Spleen (tissue), 11 donors: ENCODE results near the gene PARP6. TPM values are rescaled to one million over a fixed set of nuclear protein-coding genes. Genes with fewer than 3 reads are reported as not detected.

Experiments used
- DNase-seq: peaks from one replicate; pipeline ENCODE4 v3.0.0-alpha.2; 2020
- H3K27ac ChIP-seq, 8 donors: fragments of 200-600 bp; sonication (generic) in 7 of 8; 1 replicate in 4 of 8; 2 replicates in 4 of 8; pipeline versions ENCODE4 v1.5.0 to v1.8.0; 2016 to 2021; ENCODE audit warnings: inconsistent platforms in 4 of 8, mild to moderate bottlenecking in 4 of 8, moderate library complexity in 1 of 8
- H3K27me3 ChIP-seq, 7 donors: fragments of 200-600 bp; sonication (generic) in 6 of 7; replicated peaks in 1 of 7; 1 replicate in 4 of 7; 2 replicates in 3 of 7; pipeline versions ENCODE4 v1.5.0 to v1.8.0; 2016 to 2021; ENCODE audit warnings: inconsistent platforms in 3 of 7, mild to moderate bottlenecking in 1 of 7
- H3K36me3 ChIP-seq, 6 donors: fragments of 200-600 bp; sonication (generic) in 5 of 6; 1 replicate in 4 of 6; 2 replicates in 2 of 6; pipeline versions ENCODE4 v1.5.0 to v1.8.0; 2016 to 2021; ENCODE audit warnings: inconsistent platforms in 2 of 6
- H3K4me1 ChIP-seq, 6 donors: fragments of 200-600 bp; sonication (generic) in 5 of 6; 1 replicate in 3 of 6; 2 replicates in 3 of 6; pipeline versions ENCODE4 v1.5.0 to v1.8.0; 2016 to 2021; ENCODE audit warnings: inconsistent platforms in 3 of 6
- H3K4me3 ChIP-seq, 8 donors: fragments of 200-600 bp; sonication (generic) in 7 of 8; 1 replicate in 4 of 8; 2 replicates in 4 of 8; pipeline versions ENCODE4 v1.5.0 to v1.8.0; 2016 to 2021; ENCODE audit warnings: inconsistent platforms in 4 of 8, mild to moderate bottlenecking in 4 of 8, moderate library complexity in 2 of 8
- H3K9me3 ChIP-seq, 8 donors: fragments of 200-600 bp; sonication (generic) in 7 of 8; 1 replicate in 4 of 8; 2 replicates in 4 of 8; pipeline versions ENCODE4 v1.5.0 to v1.8.0; 2016 to 2021; ENCODE audit warnings: inconsistent platforms in 4 of 8
- CTCF ChIP-seq, 11 experiments: fragments of 200-600 bp in 7 of 11; fragments of 450-650 bp in 4 of 11; sonication (generic) in 4 of 11; IDR thresholded peaks in 8 of 11; conservative IDR thresholded peaks in 3 of 11; 1 replicate in 7 of 11; 2 replicates in 4 of 11; pipeline versions ENCODE4 v1.4.0 to v1.8.0; 2016 to 2021; ENCODE audit warnings: antibody characterized with exemption in 11 of 11, inconsistent platforms in 4 of 11, mild to moderate bottlenecking in 1 of 11
- POLR2A ChIP-seq, 3 donors: fragments of 450-650 bp; IDR thresholded peaks; one replicate each; pipeline ENCODE4 v1.5.1; 2017; ENCODE audit warnings: antibody characterized with exemption in 3 of 3, mild to moderate bottlenecking in 1 of 3
- POLR2AphosphoS5 ChIP-seq, 3 donors: sonication (generic); formaldehyde crosslinking; IDR thresholded peaks; one replicate each; pipeline ENCODE4 v1.5.1; 2017; ENCODE audit warnings: antibody characterized with exemption in 3 of 3
- WGBS, 5 donors: extraction: QIAGEN DNeasy Blood & Tissue Kit in 3 of 5; methylation state at CpG; one replicate each; pipeline versions ENCODE4 v1.1.5 to v1.1.7; 2013 to 2018; 5-methylcytosine and 5-hydroxymethylcytosine counted together
- intact Hi-C: fragments of 100-400 bp; cut with DNase I; formaldehyde crosslinking; loops from one replicate; pipeline ENCODE4 v1.15.0; 2023; ENCODE audit warnings: low total_unique reads
- polyA plus RNA-seq, 3 donors: library from polyadenylated mRNA; stranded (reverse); fragments of 200-250 nt; gene quantifications; one replicate each; pipeline ENCODE4 v1.2.1, GENCODE V29; 2013
- total RNA-seq, 7 donors: library from RNA; depleted of rRNA in 3 of 7; stranded (reverse); fragments of >200 nt in 3 of 7; fragmentation: NEBNext Ultra II Directional in 4 of 7; extraction: Animal tissue kit (Norgen Biotek cat#: 25700) in 4 of 7; gene quantifications; one replicate each; pipeline versions ENCODE4 v1.1.0 to v1.2.1, GENCODE V29; 2016 to 2021
- donor health status: healthy with polysubstance abuse.
- donor health status: DM: no; HTN: no; CAD: no; lungs with moderate emphysema.
- donor health status: DM: no; HTN: no; CAD: no.
- donor health status: Bipolar disorder and iron deficiency.
- donor health status: healthy.
- donor health status: DM: no; HTN: no; CAD: no.
- donor health status: DM: yes; HTN: yes; CAD: no.

PARP6 gene
- total and polyA plus RNA-seq, 10 donors, result 43.9 to 99.5 (median 69.1) TPM

GRCh38 chr15:72237029-72237852 lies 35.1 kb downstream of the PARP6 start:
- TF ChIP-seq POLR2AphosphoS5 (IDR thresholded peaks at IDR 0.05) (peak in 1 of 3 donors; percentile 65), POLR2A (IDR thresholded peaks at IDR 0.05) (no peak)
- Histone ChIP-seq H3K27ac (peak overlapping the region in 5 of 8 donors; percentile 11 to 82 (median 61)), H3K4me1 (peaks cover 0 to 37% (median 17%) of the 10 kb centered on the region in 6 donors), H3K36me3 (peaks cover 0 to 37% (median 24%) of the 10 kb centered on the region in 6 donors), H3K27me3 (no peaks in the 10 kb centered on the region), H3K4me3 (peak overlapping the region in 1 of 8 donors; percentile 8), H3K9me3 (no peaks in the 10 kb centered on the region)
- no peak for DNase-seq
- intact Hi-C loops, result no loop called here
- WGBS, 5 donors, result 10 to 26% (median 17%) methylated on average over 3 of the region's 3 CpGs

GRCh38 chr15:72236381-72237003 lies 35.9 kb downstream of the PARP6 start:
- peak overlapping the region in 1 of 8 donors; percentile 8 for H3K4me3 ChIP-seq
- intact Hi-C loops, result no loop called here

GRCh38 chr15:72235298-72235697 lies 37.1 kb downstream of the PARP6 start:
- no peak for DNase-seq
- Histone ChIP-seq H3K9me3 (no peaks in the 10 kb centered on the region), H3K27ac (no peak overlapping the region), H3K27me3 (no peaks in the 10 kb centered on the region), H3K36me3 (peaks cover 0 to 18% (median 6%) of the 10 kb centered on the region in 6 donors), H3K4me3 (no peak overlapping the region), H3K4me1 (peaks cover 0 to 47% (median 24%) of the 10 kb centered on the region in 6 donors)
- WGBS, 5 donors, result 92 to 100% (median 97%) methylated on average over 4 of the region's 4 CpGs
- TF ChIP-seq POLR2AphosphoS5 (IDR thresholded peaks at IDR 0.05) (no peak), CTCF (IDR thresholded peaks at IDR 0.05 in 8 of 11, conservative IDR thresholded peaks at IDR 0.05 in 3 of 11) (no peak), POLR2A (IDR thresholded peaks at IDR 0.05) (no peak)
- intact Hi-C loops, result no loop called here

More at GRCh38 chr15:72236381-72237003, 35.9 kb downstream of the PARP6 start:
- Histone ChIP-seq H3K36me3 (peaks cover 0 to 30% (median 16%) of the 10 kb centered on the region in 6 donors), H3K27ac (peak overlapping the region in 4 of 8 donors; percentile 47 to 82 (median 70)), H3K4me1 (peaks cover 0 to 45% (median 24%) of the 10 kb centered on the region in 6 donors), H3K9me3 (no peaks in the 10 kb centered on the region), H3K27me3 (no peaks in the 10 kb centered on the region)
- 88 to 93% (median 91%) methylated on average over 2 of the region's 2 CpGs for WGBS, 5 donors
- TF ChIP-seq POLR2A (IDR thresholded peaks at IDR 0.05) (no peak), POLR2AphosphoS5 (IDR thresholded peaks at IDR 0.05) (no peak), CTCF (IDR thresholded peaks at IDR 0.05 in 8 of 11, conservative IDR thresholded peaks at IDR 0.05 in 3 of 11) (no peak)
- no peak for DNase-seq

- WGBS, 5 donors, result 95 to 98% (median 97%) methylated on average over 6 of the region's 6 CpGs
- no peaks in the 10 kb centered on the region for H3K9me3 ChIP-seq
- no peak for DNase-seq
- TF ChIP-seq CTCF (IDR thresholded peaks at IDR 0.05 in 8 of 11, conservative IDR thresholded peaks at IDR 0.05 in 3 of 11) (no peak), POLR2A (IDR thresholded peaks at IDR 0.05) (no peak), POLR2AphosphoS5 (IDR thresholded peaks at IDR 0.05) (no peak)
- H3K4me3 ChIP-seq, result no peak overlapping the region
- H3K27me3 ChIP-seq, result no peaks in the 10 kb centered on the region
- H3K36me3 ChIP-seq, result peaks cover 0 to 2% (median 0%) of the 10 kb centered on the region in 6 donors
- H3K27ac ChIP-seq, result no peak overlapping the region
- H3K4me1 ChIP-seq, result peaks cover 4 to 62% (median 33%) of the 10 kb centered on the region in 6 donors
- intact Hi-C loops, result loop anchor here (5.0 kb wide), 1 partner anchor 39 kb away; the partner anchor contains the start of gene PARP6
Measured at GRCh38 chr15:72233769-72234168, 38.6 kb downstream of the PARP6 start.
